Tongue (tissue), 2 donors: Measurements from ENCODE around the gene KIF26A. TPM values are rescaled to one million over a fixed set of nuclear protein-coding genes. Genes with fewer than 3 reads are reported as not detected.
A peak's percentile ranks its signal among the peaks of the same experiment; 100 is the strongest.

Source experiments
- DNase-seq: peaks from one replicate; pipeline ENCODE4 v3.0.0-alpha.2; 2015
- total RNA-seq: library from RNA; depleted of rRNA; stranded (reverse); fragments of >200 nt; gene quantifications from one replicate; pipeline ENCODE4 v1.2.3, GENCODE V29; 2014

Gene KIF26A
- 14.0 TPM for total RNA-seq

DNA sequence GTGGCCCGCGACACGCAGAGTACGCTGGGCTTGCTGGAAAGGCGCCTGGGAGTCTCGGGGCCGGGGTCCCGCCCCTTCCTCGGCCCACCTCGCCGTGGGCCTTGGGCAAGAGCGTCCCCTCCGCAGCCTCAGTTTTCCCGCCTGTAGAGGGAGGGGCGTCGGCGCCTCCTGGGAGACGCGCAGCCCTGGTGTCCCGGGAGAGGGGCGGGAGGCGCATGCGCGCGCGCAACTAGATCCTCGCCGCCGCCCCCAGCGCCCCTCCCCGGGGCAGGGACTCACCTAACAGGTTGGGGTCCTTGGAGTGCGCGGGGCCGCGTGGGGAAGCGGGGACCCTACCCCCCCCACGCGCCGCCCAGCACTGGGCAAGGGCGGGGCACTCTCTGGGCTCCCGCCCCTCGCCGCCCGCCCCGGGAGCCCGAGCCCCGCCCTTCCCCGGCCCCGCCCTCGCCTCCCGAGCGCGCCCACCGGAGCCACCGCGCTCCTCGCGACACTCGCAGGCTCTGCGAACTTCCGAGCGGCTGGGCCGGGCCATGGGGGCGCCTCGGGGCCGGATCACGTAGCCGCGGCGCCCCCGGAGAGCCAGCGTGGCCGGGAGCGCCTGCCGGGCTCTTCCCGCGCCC is at the start of gene KIF26A:
Gene KIF26A, plus strand, starts transcription at position 490 of the 620 bp plus-strand sequence. CDS start 136 bp downstream, outside the sequence.
- peak; percentile 70 for DNase-seq

GRCh38 chr14:104090071-104090748 is 48.2 kb upstream of the KIF26A start:
- DNase-seq: no peak

- no peak for DNase-seq
Measured at GRCh38 chr14:104091061-104091926, 47.1 kb upstream of the KIF26A start.

- DNase-seq: no peak
Measured at GRCh38 chr14:104091927-104092771, 46.2 kb upstream of the KIF26A start.

GRCh38 chr14:104092931-104093365 is 45.4 kb upstream of the KIF26A start:
- DNase-seq: no peak

GRCh38 chr14:104093366-104094055 is 44.9 kb upstream of the KIF26A start:
- no peak for DNase-seq

- DNase-seq: no peak
Measured at GRCh38 chr14:104094056-104094708, 44.2 kb upstream of the KIF26A start.

DNA sequence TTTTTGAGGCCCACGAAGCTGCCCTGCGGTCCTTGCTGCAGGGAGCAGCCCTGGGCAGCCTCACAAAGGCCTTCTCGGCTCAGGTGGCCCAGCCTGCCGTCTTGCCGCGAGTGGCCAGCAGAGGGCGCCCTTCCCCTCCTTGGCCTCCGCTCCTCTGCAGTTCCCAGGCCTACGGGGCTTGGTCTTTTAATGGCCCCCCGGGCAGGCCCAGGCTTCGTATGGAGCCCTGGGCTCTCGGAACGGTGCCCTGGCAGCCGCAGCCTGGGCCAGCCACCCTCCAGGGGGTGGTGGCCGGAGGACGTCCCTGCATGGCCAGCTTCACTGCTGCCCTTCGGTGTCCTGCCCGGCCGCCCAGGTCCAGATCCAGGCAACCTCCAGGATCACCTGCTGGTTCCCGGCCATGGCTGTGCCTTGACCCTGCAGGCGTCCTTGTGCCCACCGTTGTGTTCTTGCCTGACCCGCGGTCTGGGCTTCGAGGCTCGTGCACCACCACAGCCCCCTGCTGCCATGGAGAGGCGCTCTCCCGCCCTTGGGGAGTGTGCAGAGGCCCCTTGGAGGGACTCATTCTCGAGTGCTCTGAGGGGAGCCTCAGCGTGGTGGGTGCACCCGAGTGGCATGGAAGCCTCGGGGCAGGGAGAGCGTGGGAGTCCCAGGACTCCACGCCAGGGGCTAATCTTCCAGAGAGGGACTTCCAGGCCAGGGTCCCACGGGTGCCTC is 43.5 kb upstream of the KIF26A start:
- peak; percentile 67 for DNase-seq

DNA sequence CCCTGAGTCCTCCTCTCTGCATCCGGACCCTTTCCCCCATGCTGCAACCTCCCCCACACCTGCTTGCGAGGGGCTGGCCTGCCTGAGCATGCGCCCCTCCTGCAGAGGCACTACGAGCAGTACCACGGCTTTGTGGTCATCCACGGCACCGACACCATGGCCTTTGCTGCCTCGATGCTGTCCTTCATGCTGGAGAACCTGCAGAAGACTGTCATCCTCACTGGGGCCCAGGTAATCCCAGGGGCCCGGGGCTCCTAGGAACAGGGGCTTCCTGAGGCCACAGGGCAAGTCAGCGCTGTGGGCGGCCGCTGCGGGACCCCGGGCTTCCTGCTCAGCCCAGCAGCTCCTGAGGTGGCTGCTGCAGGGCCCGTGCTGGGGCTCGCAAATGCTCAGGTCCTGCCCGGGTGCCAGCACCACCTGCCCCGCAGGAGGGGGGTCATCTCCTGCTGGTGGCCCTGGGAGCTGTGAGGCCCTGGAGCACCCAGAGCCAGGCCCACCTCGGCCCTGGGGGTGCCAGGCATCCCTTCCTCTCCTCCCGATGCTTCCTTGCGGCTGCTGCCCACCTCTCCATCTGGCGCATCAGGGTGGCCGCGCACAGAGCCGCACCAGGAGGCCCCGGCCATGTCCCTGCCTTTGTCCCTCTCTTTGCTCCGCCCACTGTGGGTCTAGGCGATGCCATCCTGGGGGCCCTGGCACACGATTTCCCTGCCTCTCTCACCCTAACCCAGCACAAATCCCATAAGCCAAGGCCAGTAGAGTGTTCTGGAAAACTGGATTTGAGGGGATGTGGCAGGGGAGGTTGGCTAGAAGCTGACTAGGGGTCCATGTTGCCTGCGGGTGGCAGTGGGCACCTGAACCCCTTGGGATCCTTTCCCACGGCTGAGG is 42.7 kb upstream of the KIF26A start:
- no peak for DNase-seq

GRCh38 chr14:104096318-104096717 is 42.1 kb upstream of the KIF26A start:
- no peak for DNase-seq

DNA sequence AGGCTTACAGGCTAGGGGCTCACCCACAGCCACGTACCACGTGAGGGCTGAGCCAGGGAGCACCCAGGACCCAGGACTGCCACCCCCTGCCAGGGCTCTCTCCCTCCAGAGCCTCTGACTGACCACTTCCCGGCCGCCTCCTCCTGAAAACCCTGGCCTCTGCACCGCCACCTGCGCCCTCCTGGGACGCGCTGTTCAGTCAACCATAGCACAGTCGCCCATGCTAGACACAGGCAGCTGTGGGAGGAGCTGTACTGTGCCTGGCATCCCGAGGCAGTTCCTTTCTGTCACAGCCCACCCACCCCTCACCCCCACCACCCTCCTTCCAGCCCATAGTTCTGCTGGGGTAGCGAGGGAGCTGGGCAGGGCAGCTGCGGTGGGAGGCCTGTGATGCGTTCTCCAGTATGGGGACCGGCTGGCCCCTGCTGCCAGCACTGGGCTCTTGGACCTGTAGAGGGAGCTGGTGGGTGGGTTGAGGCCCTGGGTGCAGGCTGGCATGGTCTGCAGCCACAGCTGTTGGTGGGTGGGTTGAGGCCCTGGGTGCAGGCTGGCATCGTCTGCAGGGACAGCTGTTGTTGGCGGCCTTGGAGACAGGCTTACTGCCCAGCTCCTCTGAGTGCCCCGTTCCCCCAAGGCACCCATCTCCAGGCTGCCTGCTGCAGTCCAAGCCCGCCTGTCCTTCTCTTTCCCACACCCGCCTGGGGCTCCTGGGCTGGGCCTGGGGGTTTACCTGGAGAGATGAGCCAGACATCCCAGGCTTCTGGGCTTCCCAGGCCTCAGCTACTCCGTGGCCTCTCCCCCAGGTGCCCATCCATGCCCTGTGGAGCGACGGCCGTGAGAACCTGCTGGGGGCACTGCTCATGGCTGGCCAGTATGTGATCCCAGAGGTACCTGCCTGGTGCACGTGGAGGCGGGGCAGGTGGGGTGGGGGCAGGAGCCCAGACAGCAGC is 41.4 kb upstream of the KIF26A start:
- DNase-seq: peak; percentile 77

GRCh38 chr14:104098272-104099095 is 39.9 kb upstream of the KIF26A start:
- DNase-seq: no peak

DNA sequence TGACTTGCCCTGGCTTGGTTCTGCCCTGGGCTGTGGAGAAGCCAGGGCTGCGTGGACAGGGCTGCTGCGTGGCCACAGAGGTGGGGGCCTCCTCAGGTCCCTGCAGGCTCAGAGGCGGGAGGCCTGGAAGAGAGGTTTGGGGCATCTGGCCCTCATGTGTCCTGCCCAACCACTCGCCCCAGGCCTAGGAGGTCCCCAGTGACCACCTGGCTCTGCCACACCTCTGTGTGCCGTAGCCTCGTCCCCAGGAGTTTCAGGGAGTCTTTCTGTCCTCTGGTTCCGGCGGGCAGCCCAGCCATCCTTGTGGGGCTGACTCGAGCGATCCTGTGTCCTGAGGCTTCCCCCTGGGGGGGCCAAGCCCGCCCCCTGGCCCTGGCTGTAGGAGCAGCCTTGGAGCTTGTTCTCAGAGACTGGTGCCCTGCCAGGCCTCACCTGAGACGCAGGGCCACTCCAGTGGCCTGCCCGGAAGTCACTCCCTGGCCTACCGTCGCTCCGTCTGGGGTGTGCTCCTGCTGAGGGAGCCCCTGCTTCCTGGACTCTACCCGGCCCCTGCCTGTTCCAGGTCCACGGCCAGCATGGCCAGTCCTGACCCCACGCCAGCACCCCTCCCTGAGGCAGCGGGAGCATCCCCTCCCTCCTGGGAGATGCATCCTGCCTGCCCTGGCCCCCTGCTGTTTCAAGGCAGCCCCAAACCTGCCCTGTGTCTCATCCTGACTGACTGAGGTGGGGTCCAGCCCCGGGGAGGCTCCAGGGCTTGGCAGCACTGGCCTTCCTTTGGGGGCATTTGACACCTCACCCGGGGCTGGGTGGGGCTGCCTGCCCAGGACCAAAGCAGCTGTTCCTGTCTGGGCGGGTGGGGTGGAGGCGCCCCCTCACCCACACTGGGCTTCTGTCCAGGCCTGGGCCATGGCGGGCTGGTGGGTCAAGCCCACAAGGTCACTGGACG is 39.0 kb upstream of the KIF26A start:
- peak; percentile 37 for DNase-seq

DNA sequence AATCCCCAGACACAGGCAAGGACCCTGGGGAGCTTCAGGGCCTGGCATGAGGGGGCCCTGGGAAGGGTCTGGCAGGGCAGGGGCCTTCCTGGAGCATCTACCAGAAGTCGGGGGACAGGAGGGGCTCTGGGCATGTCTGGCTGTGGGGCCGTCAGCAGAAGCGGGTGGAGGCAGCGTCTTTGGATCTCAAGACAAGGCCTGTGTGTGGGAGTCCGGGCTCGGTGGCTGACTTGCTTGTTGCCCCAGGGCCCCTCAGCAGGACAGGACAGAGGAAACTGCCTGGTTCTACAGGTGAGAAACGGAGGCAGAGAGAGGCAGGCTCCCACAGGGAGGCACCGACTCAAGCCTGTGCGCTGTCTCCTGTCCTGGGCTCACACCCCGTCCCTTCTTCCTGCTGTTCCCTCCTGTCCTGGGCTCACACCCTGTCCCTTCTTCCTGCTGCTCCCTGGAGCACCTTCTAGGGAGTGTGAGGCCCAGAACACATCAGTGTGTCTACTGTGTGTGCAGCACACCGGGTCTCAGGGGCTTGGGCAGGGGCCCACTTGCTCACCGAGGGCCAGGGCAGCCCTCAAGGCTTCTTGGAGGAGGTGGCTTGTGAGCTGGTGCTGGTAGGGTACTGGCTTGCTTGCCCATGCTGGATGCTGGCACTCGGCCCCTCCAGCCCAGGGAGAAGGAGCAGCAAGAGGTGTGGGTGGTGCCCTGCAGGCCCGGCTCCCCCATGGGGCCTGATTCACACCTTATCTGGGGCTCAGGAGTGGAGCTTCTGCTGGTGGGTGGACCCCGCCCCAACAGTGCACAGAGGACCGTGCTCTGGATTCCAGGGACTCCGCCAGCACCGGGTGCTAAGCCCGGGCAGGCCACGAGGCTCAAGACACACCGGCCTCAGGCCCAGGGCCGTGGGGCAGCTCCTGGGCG is 38.0 kb upstream of the KIF26A start:
- DNase-seq: no peak
